Esophagus squamous epithelium (tissue), 5 donors: ENCODE data around the gene CLDN25. TPM values are rescaled to one million over a fixed set of nuclear protein-coding genes. Genes with fewer than 3 reads are reported as not detected.

Experiments
- DNase-seq: peaks from one replicate; lab custom pipeline; 2025; lab: John Stamatoyannopoulos, UW
- H3K27ac ChIP-seq, 4 donors: fragments of 200-600 bp; sonication (generic); one replicate each; pipeline ENCODE4 v1.5.1; 2016 to 2019; ENCODE audit warnings: mild to moderate bottlenecking in 1 of 4
- H3K27me3 ChIP-seq, 4 donors: fragments of 200-600 bp; sonication (generic); 1 replicate in 3 of 4; 2 replicates in 1 of 4; pipeline versions ENCODE4 v1.5.1 to v1.6.0; 2017 to 2021; ENCODE audit warnings: antibody characterized with exemption in 1 of 4
- H3K36me3 ChIP-seq, 3 donors: fragments of 200-600 bp; sonication (generic); one replicate each; pipeline ENCODE4 v1.5.1; 2016 to 2019
- H3K4me1 ChIP-seq, 3 donors: fragments of 200-600 bp; sonication (generic); one replicate each; pipeline ENCODE4 v1.5.1; 2017 to 2019
- H3K4me3 ChIP-seq, 4 donors: fragments of 200-600 bp; sonication (generic); 1 replicate in 3 of 4; 2 replicates in 1 of 4; pipeline ENCODE4 v1.5.1; 2016 to 2019; ENCODE audit warnings: mild to moderate bottlenecking in 2 of 4, moderate library complexity in 1 of 4
- H3K9me3 ChIP-seq, 3 donors: fragments of 200-600 bp; sonication (generic); one replicate each; pipeline ENCODE4 v1.5.1; 2016 to 2019
- CTCF ChIP-seq, 6 experiments: fragments of 450-650 bp in 4 of 6; fragments of 200-600 bp in 2 of 6; sonication (generic) in 2 of 6; IDR thresholded peaks; one replicate each; pipeline ENCODE4 v1.5.1; 2016 to 2019; ENCODE audit warnings: antibody characterized with exemption in 6 of 6, mild to moderate bottlenecking in 4 of 6, moderate library complexity in 4 of 6
- POLR2A ChIP-seq, 4 donors: fragments of 450-650 bp; IDR thresholded peaks; one replicate each; pipeline ENCODE4 v1.6.1; 2017; ENCODE audit warnings: antibody characterized with exemption in 4 of 4, mild to moderate bottlenecking in 4 of 4, moderate library complexity in 3 of 4
- WGBS, 2 donors: methylation state at CpG; one replicate each; pipeline ENCODE4 v1.1.5; 2018; 5-methylcytosine and 5-hydroxymethylcytosine counted together
- intact Hi-C: fragments of 100-400 bp; cut with DNase I; formaldehyde crosslinking; loops from one replicate; pipeline ENCODE4 v1.15.0; 2022
- total RNA-seq, 4 donors: library from RNA; depleted of rRNA; stranded (reverse); fragments of >200 nt; gene quantifications; one replicate each; pipeline ENCODE4 v1.1.0, GENCODE V29; 2016
- donor health status: DM: yes; HTN: yes; CAD: no.

The CLDN25 gene
- total RNA-seq, 4 donors from 2014 or later, result not detected

GRCh38 chr11:113773416-113774173 is 6.0 kb upstream of the CLDN25 start, which contains the start of gene ZW10:
TSS of gene ZW10 (minus strand) at chr11:113773692. CDS start at chr11:113773666, 26 bp downstream.
- DNase-seq, result peak; percentile 68
- intact Hi-C loops, result no loop called here
- 0% methylated on average over 14 to 26 of the region's 46 CpGs for WGBS, 2 donors
- H3K9me3 ChIP-seq, result no peaks in the 10 kb centered on the region
- H3K27me3 ChIP-seq, result no peaks in the 10 kb centered on the region
- H3K27ac ChIP-seq, result peak within 1 kb of the TSS; percentile 81 to 92 (median 86)
- TF ChIP-seq POLR2A (IDR thresholded peaks at IDR 0.05), result peak in 1 of 4 donors; percentile 48
- peak; percentile 76 to 85 (median 81) for TF ChIP-seq CTCF (IDR thresholded peaks at IDR 0.05)
- peaks cover 0 to 25% (median 2%) of the 10 kb centered on the region in 3 donors for H3K36me3 ChIP-seq
- peak within 1 kb of the TSS; percentile 64 to 90 (median 78) for H3K4me3 ChIP-seq
- H3K4me1 ChIP-seq, result peaks cover 0 to 41% (median 17%) of the 10 kb centered on the region in 3 donors

GRCh38 chr11:113774174-113774503 is 5.5 kb upstream of the CLDN25 start:
- 0 to 3% methylated on average over 1 of the region's 1 CpG for WGBS, 2 donors
- Histone ChIP-seq H3K4me3 (peak overlapping the region in 3 of 4 donors; percentile 64 to 90 (median 85)), H3K9me3 (no peaks in the 10 kb centered on the region), H3K27me3 (no peaks in the 10 kb centered on the region), H3K27ac (peak overlapping the region; percentile 81 to 92 (median 86)), H3K4me1 (peaks cover 0 to 46% (median 19%) of the 10 kb centered on the region in 3 donors), H3K36me3 (peaks cover 0 to 19% (median 0%) of the 10 kb centered on the region in 3 donors)
- TF ChIP-seq POLR2A (IDR thresholded peaks at IDR 0.05) (no peak), CTCF (IDR thresholded peaks at IDR 0.05) (no peak)
- DNase-seq, result no peak
- intact Hi-C loops, result no loop called here

- no peak for DNase-seq
- Histone ChIP-seq H3K4me1 (peaks cover 0 to 42% (median 8%) of the 10 kb centered on the region in 3 donors), H3K27me3 (no peaks in the 10 kb centered on the region), H3K9me3 (no peaks in the 10 kb centered on the region), H3K4me3 (peak overlapping the region in 3 of 4 donors; percentile 7 to 52 (median 24)), H3K27ac (peak overlapping the region; percentile 66 to 79 (median 73)), H3K36me3 (no peaks in the 10 kb centered on the region)
- TF ChIP-seq CTCF (IDR thresholded peaks at IDR 0.05) (no peak), POLR2A (IDR thresholded peaks at IDR 0.05) (no peak)
- intact Hi-C loops, result no loop called here
- WGBS, 2 donors, result 15 to 29% methylated on average over 10 to 11 of the region's 11 CpGs
These were observed 1.3 kb upstream of the CLDN25 start for GRCh38 chr11:113778111-113778910.

- Histone ChIP-seq H3K9me3 (no peaks in the 10 kb centered on the region), H3K27me3 (peaks cover 0 to 6% (median 0%) of the 10 kb centered on the region in 4 donors), H3K4me1 (peaks cover 0 to 36% (median 8%) of the 10 kb centered on the region in 3 donors), H3K36me3 (no peaks in the 10 kb centered on the region), H3K27ac (no peak overlapping the region), H3K4me3 (no peak overlapping the region)
- 61% methylated on average over 5 of the region's 5 CpGs for WGBS, 2 donors
- no peak for DNase-seq
- intact Hi-C loops, result no loop called here
- TF ChIP-seq CTCF (IDR thresholded peaks at IDR 0.05) (peak in 1 of 6 experiments; percentile 6), POLR2A (IDR thresholded peaks at IDR 0.05) (no peak)
These were observed 2.1 kb downstream of the CLDN25 start for GRCh38 chr11:113781682-113782081.
